GM12872 (cell line): ENCODE data around the gene ROR2.

Source experiments
- CTCF ChIP-seq: IDR thresholded peaks from 3 replicates; pipeline ENCODE4 v1.5.1; 2011; ENCODE audit warnings: low read depth, mild to moderate bottlenecking, low read length, moderate library complexity; ENCODE audit not compliant: insufficient read depth

The ROR2 gene

GRCh38 chr9:91639054-91639453 is 311.0 kb downstream of the ROR2 start:
- no peak for TF ChIP-seq CTCF

GRCh38 chr9:91629718-91630117 is 320.3 kb downstream of the ROR2 start:
- no peak for TF ChIP-seq CTCF

- TF ChIP-seq CTCF: no peak
Measured at GRCh38 chr9:91628892-91629291, 321.1 kb downstream of the ROR2 start.

GRCh38 chr9:91625331-91625730 is 324.7 kb downstream of the ROR2 start:
- no peak for TF ChIP-seq CTCF

GRCh38 chr9:91623004-91623403 is 327.0 kb downstream of the ROR2 start:
- no peak for TF ChIP-seq CTCF

GRCh38 chr9:91611582-91611981 is 338.4 kb downstream of the ROR2 start:
- TF ChIP-seq CTCF: no peak

- TF ChIP-seq CTCF: no peak
Measured at GRCh38 chr9:91606255-91606995, 343.6 kb downstream of the ROR2 start.
